ENCODE results near the gene OR2AG2. TPM values are rescaled to one million over a fixed set of nuclear protein-coding genes. Genes with fewer than 3 reads are reported as not detected.
"Not testable (repeated sequence)": the region's sequence is repeated elsewhere in the genome, so short reads cannot be mapped to it uniquely, and the experiment has no call there.

Gene OR2AG2
- total RNA-seq (ENCODE audit: low replicate concordance), result 0.09 and 0.33 TPM in 2 replicates

- no peak for TF ChIP-seq CTCF (IDR thresholded peaks at IDR 0.05; ENCODE audit: insufficient read depth, low read length)
- no peak for DNase-seq (ENCODE audit: low read depth)
- no peak within 1 kb of the TSS for H3K4me3 ChIP-seq (ENCODE audit: low read depth, low read length)
Observed at GRCh38 chr11:6771926-6772893, at the start of gene OR2AG2. Gene OR2AG2, minus strand, starts transcription at chr11:6771976. Its CDS starts 3,019 bp downstream, at chr11:6768957.

- no peak for TF ChIP-seq CTCF (IDR thresholded peaks at IDR 0.05; ENCODE audit: insufficient read depth, low read length)
- no peak for DNase-seq (ENCODE audit: low read depth)
- no peak overlapping the region for H3K4me3 ChIP-seq (ENCODE audit: low read depth, low read length)
Observed at GRCh38 chr11:6818967-6819366, 47.2 kb upstream of the OR2AG2 start.

- no peak for TF ChIP-seq CTCF (IDR thresholded peaks at IDR 0.05; ENCODE audit: insufficient read depth, low read length)
- H3K4me3 ChIP-seq (ENCODE audit: low read depth, low read length), result no peak overlapping the region
- peak; percentile 10 for DNase-seq (ENCODE audit: low read depth)
Observed at GRCh38 chr11:6817694-6818093, 45.9 kb upstream of the OR2AG2 start.

GRCh38 chr11:6813656-6814055 is 41.9 kb upstream of the OR2AG2 start:
- no peak for TF ChIP-seq CTCF (IDR thresholded peaks at IDR 0.05; ENCODE audit: insufficient read depth, low read length)
- H3K4me3 ChIP-seq (ENCODE audit: low read depth, low read length), result no peak overlapping the region
- no peak for DNase-seq (ENCODE audit: low read depth)

- no peak overlapping the region for H3K4me3 ChIP-seq (ENCODE audit: low read depth, low read length)
- TF ChIP-seq CTCF (IDR thresholded peaks at IDR 0.05; ENCODE audit: insufficient read depth, low read length), result peak; percentile 98
- DNase-seq (ENCODE audit: low read depth), result peak; percentile 54
Observed at GRCh38 chr11:6812390-6813005, 40.7 kb upstream of the OR2AG2 start.

- not testable (repeated sequence) for H3K4me3 ChIP-seq (ENCODE audit: low read depth, low read length); DNase-seq (ENCODE audit: low read depth)
Observed at GRCh38 chr11:6801075-6801474, 29.3 kb upstream of the OR2AG2 start.

GRCh38 chr11:6799402-6799801 is 27.6 kb upstream of the OR2AG2 start, which contains the start of gene OR6A2:
Gene OR6A2, minus strand, starts transcription at chr11:6799689. Its CDS starts 3,981 bp downstream, at chr11:6795708.
- no peak for TF ChIP-seq CTCF (IDR thresholded peaks at IDR 0.05; ENCODE audit: insufficient read depth, low read length)
- no peak within 1 kb of the TSS for H3K4me3 ChIP-seq (ENCODE audit: low read depth, low read length)
- no peak for DNase-seq (ENCODE audit: low read depth)

Measured in fibroblast of the aortic adventitia (primary cell).